GM23338 (cell line): Measurements from ENCODE around the gene CCDC194. TPM values are rescaled to one million over a fixed set of nuclear protein-coding genes. Genes with fewer than 3 reads are reported as not detected.

ENCODE experiments used
- ATAC-seq: fragments of 200-7000 bp; cut with Tn5 transposase; 3 replicates; pipeline ENCODE4 v1.9.1; 2020
- DNase-seq: peaks from one replicate; pipeline ENCODE4 v3.0.0-alpha.2; 2015; ENCODE audit warnings: low spot score
- H2AFZ ChIP-seq: fragments of 200-600 bp; sonication (generic); 2 replicates; pipeline ENCODE4 v1.8.0; 2016; ENCODE audit warnings: antibody characterized with exemption, mild to moderate bottlenecking, moderate library complexity
- H3F3A ChIP-seq: fragments of 200-600 bp; sonication (generic); replicated peaks from 2 replicates; pipeline ENCODE4 v1.8.0; 2017; ENCODE audit warnings: antibody characterized with exemption, mixed run types, low read depth
- H3K27ac ChIP-seq: fragments of 200-600 bp; sonication (generic); 2 replicates; pipeline ENCODE4 v1.6.1; 2016; ENCODE audit warnings: low read depth
- H3K27me3 ChIP-seq: fragments of 200-600 bp; sonication (generic); 2 replicates; pipeline ENCODE4 v1.8.0; 2016; ENCODE audit warnings: mild to moderate bottlenecking, mixed run types, moderate library complexity; ENCODE audit not compliant: insufficient read depth
- H3K36me3 ChIP-seq: fragments of 200-600 bp; sonication (generic); 2 replicates; pipeline ENCODE4 v1.8.0; 2016; ENCODE audit warnings: mild to moderate bottlenecking; ENCODE audit not compliant: insufficient read depth
- H3K4me1 ChIP-seq: fragments of 200-600 bp; sonication (generic); 2 replicates; pipeline ENCODE4 v1.8.0; 2016; ENCODE audit warnings: mild to moderate bottlenecking, moderate library complexity; ENCODE audit not compliant: insufficient read depth
- H3K4me2 ChIP-seq: fragments of 200-600 bp; sonication (generic); 2 replicates; pipeline ENCODE4 v1.7.1; 2017; ENCODE audit warnings: mixed run types
- H3K4me3 ChIP-seq: fragments of 200-600 bp; sonication (generic); 2 replicates; pipeline ENCODE4 v1.6.1; 2016; ENCODE audit warnings: mixed run types
- H3K79me2 ChIP-seq: fragments of 200-600 bp; sonication (generic); replicated peaks from 2 replicates; pipeline ENCODE4 v1.8.0; 2017; ENCODE audit warnings: mild to moderate bottlenecking; ENCODE audit not compliant: insufficient read depth
- H3K9me2 ChIP-seq: fragments of 200-600 bp; sonication (generic); 2 replicates; pipeline ENCODE4 v1.8.0; 2017; ENCODE audit not compliant: insufficient read depth
- H4K20me1 ChIP-seq: fragments of 200-600 bp; sonication (generic); replicated peaks from 2 replicates; pipeline ENCODE4 v1.8.0; 2017; ENCODE audit warnings: mild to moderate bottlenecking; ENCODE audit not compliant: insufficient read depth
- H3K27ac Mint-ChIP-seq: 2 replicates; pipeline ENCODE4 v1.8.0; 2020; ENCODE audit warnings: inconsistent platforms, mild to moderate bottlenecking, moderate library complexity, mixed read lengths
- H3K27me3 Mint-ChIP-seq: 3 replicates; pipeline ENCODE4 v1.8.0; 2022; ENCODE audit warnings: low read depth, mild to moderate bottlenecking, moderate library complexity, mixed read lengths, inconsistent platforms; ENCODE audit not compliant: insufficient read depth, poor library complexity
- H3K36me3 Mint-ChIP-seq: 3 replicates; pipeline ENCODE4 v1.8.0; 2021; ENCODE audit warnings: low read depth, mild to moderate bottlenecking, inconsistent platforms, moderate library complexity, mixed read lengths
- H3K4me1 Mint-ChIP-seq: 3 replicates; pipeline ENCODE4 v1.8.0; 2020; ENCODE audit warnings: mild to moderate bottlenecking, inconsistent platforms, mixed read lengths
- H3K4me3 Mint-ChIP-seq: 3 replicates; pipeline ENCODE4 v1.8.0; 2021; ENCODE audit warnings: moderate library complexity, mild to moderate bottlenecking, inconsistent platforms, mixed read lengths
- H3K9me3 Mint-ChIP-seq: 3 replicates; pipeline ENCODE4 v1.8.0; 2020; ENCODE audit warnings: moderate library complexity, mild to moderate bottlenecking, inconsistent platforms, mixed read lengths
- CREB1 ChIP-seq: fragments of 250-450 bp; sonication (Bioruptor Pico); IDR thresholded peaks from 2 replicates; pipeline ENCODE4 v1.5.0; 2020; ENCODE audit warnings: low read depth, mild to moderate bottlenecking, moderate library complexity
- CTCF ChIP-seq, 2 experiments: fragments of 200-600 bp in 1 of 2; sonication (generic) in 1 of 2; conservative IDR thresholded peaks; 2 replicates each; pipeline versions ENCODE4 v1.5.1 to v1.6.1; 2016 to 2017; ENCODE audit warnings: antibody characterized with exemption in 2 of 2, low read depth in 2 of 2, mild to moderate bottlenecking in 2 of 2, moderate library complexity in 1 of 2
- ETS1 ChIP-seq: IDR thresholded peaks from 2 replicates; pipeline ENCODE4 v1.6.1; 2016; ENCODE audit warnings: antibody characterized with exemption
- EZH2 ChIP-seq: fragments of 200-600 bp; sonication (generic); IDR thresholded peaks from one replicate; pipeline ENCODE4 v1.8.0; 2017; ENCODE audit warnings: antibody characterized with exemption, mild to moderate bottlenecking, low read depth; ENCODE audit not compliant: unreplicated experiment
- JUNB ChIP-seq: IDR thresholded peaks from one replicate; pipeline ENCODE4 v1.6.1; 2016; ENCODE audit warnings: antibody characterized with exemption; ENCODE audit not compliant: unreplicated experiment
- NANOG ChIP-seq: IDR thresholded peaks from 2 replicates; pipeline ENCODE4 v1.6.1; 2016; ENCODE audit warnings: antibody characterized with exemption, borderline replicate concordance
- POLR2AphosphoS5 ChIP-seq: IDR thresholded peaks from 2 replicates; pipeline ENCODE4 v1.6.1; 2016; ENCODE audit warnings: antibody characterized with exemption, low read depth
- REST ChIP-seq: IDR thresholded peaks from one replicate; pipeline ENCODE4 v1.6.1; 2018; ENCODE audit warnings: antibody characterized with exemption; ENCODE audit not compliant: unreplicated experiment
- ZNF114 ChIP-seq: fragments of 250-450 bp; sonication (Bioruptor Pico); IDR thresholded peaks from 2 replicates; pipeline ENCODE4 v1.5.0; 2020; ENCODE audit warnings: mild to moderate bottlenecking, moderate library complexity
- ZNF331 ChIP-seq: fragments of 250-450 bp; sonication (Bioruptor Pico); IDR thresholded peaks from 2 replicates; pipeline ENCODE4 v1.5.0; 2020; ENCODE audit warnings: low read depth, mild to moderate bottlenecking, moderate library complexity
- polyA plus RNA-seq: library from polyadenylated mRNA; unstranded; fragments of >200 nt; fragmentation: Nextera tagmentation; extraction: Ambion mirVana; gene quantifications from 2 replicates; pipeline ENCODE4 v1.2.1, GENCODE V29; 2016
- total RNA-seq: library from RNA; depleted of rRNA; stranded (reverse); fragments of >200 nt; shearing (Covaris generic); gene quantifications from 2 replicates; pipeline ENCODE4 v1.2.3, GENCODE V29; 2014

Gene CCDC194
- total and polyA plus RNA-seq, 2 experiments from 2014 or later, result 0.49 TPM; not detected in 1

GRCh38 chr19:17376935-17377600, 16.9 kb downstream of the CCDC194 start, which contains the start of gene PLVAP (continued):
- TF ChIP-seq REST (no peak), POLR2AphosphoS5 (no peak), JUNB (no peak), CTCF (conservative IDR thresholded peaks at IDR 0.05; ENCODE audit: low read depth in 2 of 2) (no peak), ETS1 (no peak), CREB1 (no peak), EZH2 (no peak)

- DNase-seq, result no peak
- H3K36me3 Mint-ChIP-seq, result no peaks in the 10 kb centered on the region
- peaks cover 1% of the 10 kb centered on the region for H3K27me3 Mint-ChIP-seq
- H3K4me1 Mint-ChIP-seq, result peaks cover 6% of the 10 kb centered on the region; the same call in 2 of the 3 replicates
- Histone ChIP-seq H3K4me3 (no peak overlapping the region), H3K9me2 (no peaks in the 10 kb centered on the region), H3K79me2 (no peaks in the 10 kb centered on the region), H3K36me3 (no peaks in the 10 kb centered on the region), H3K27me3 (no peaks in the 10 kb centered on the region), H2AFZ (peak overlapping the region; percentile 4; the same call in 1 of the 2 replicates), H3K4me2 (no peak overlapping the region), H3K27ac (no peak overlapping the region), H3F3A (no peaks in the 10 kb centered on the region), H4K20me1 (no peaks in the 10 kb centered on the region), H3K4me1 (no peaks in the 10 kb centered on the region; the same call in 1 of the 2 replicates)
- ATAC-seq, result no peak
- H3K4me3 Mint-ChIP-seq, result no peak overlapping the region
- no peak overlapping the region for H3K27ac Mint-ChIP-seq
- H3K9me3 Mint-ChIP-seq, result no peaks in the 10 kb centered on the region
- TF ChIP-seq REST, result no peak
- no peak for TF ChIP-seq JUNB
- no peak for TF ChIP-seq EZH2
- no peak for TF ChIP-seq CTCF (conservative IDR thresholded peaks at IDR 0.05; ENCODE audit: low read depth in 2 of 2)
- TF ChIP-seq ZNF331 (CRISPR knock-in tag), result no peak
- TF ChIP-seq ETS1, result no peak
- no peak for TF ChIP-seq NANOG
- TF ChIP-seq ZNF114 (CRISPR knock-in tag), result no peak
- no peak for TF ChIP-seq CREB1
Observed at GRCh38 chr19:17370026-17370587, 23.9 kb downstream of the CCDC194 start.
